CD4-positive, alpha-beta memory T cell (primary cell): ENCODE measurements around the gene MLLT1. TPM values are rescaled to one million over a fixed set of nuclear protein-coding genes. Genes with fewer than 3 reads are reported as not detected.
A peak's percentile ranks its signal among the peaks of the same experiment; 100 is the strongest.

Source experiments
- CTCF ChIA-PET: fragments of 350-600 bp; sonication (Branson Sonifier 250); formaldehyde crosslinking; loops from one replicate; lab custom pipeline; 2021; ENCODE audit warnings: inconsistent platforms; ENCODE audit not compliant: partially characterized antibody; lab: Charles Lee
- POLR2A ChIA-PET: fragments of 350-600 bp; sonication (Branson Sonifier 250); formaldehyde crosslinking; loops from one replicate; lab custom pipeline; 2021; ENCODE audit not compliant: partially characterized antibody; lab: Charles Lee
- DNase-seq, 5 donors: peaks; one replicate each; pipeline versions ENCODE4 v3.0.0 to v3.0.0-alpha.2; 2020 to 2022; ENCODE audit warnings: mixed read lengths in 1 of 5
- H3K27ac ChIP-seq: one replicate; pipeline ENCODE4 v1.7.0; 2013; ENCODE audit warnings: low read depth, low read length
- H3K27me3 ChIP-seq: 2 replicates; pipeline ENCODE4 v1.7.0; 2013; ENCODE audit warnings: mild to moderate bottlenecking, low read length, moderate library complexity; ENCODE audit not compliant: insufficient read depth
- H3K36me3 ChIP-seq: 2 replicates; pipeline ENCODE4 v1.7.0; 2013; ENCODE audit warnings: mild to moderate bottlenecking, low read length, moderate library complexity; ENCODE audit not compliant: insufficient read depth
- H3K4me1 ChIP-seq: 2 replicates; pipeline ENCODE4 v1.7.0; 2013; ENCODE audit warnings: mild to moderate bottlenecking, low read length, moderate library complexity; ENCODE audit not compliant: insufficient read depth
- H3K4me3 ChIP-seq, 2 donors: one replicate each; pipeline ENCODE4 v1.7.0; 2013; ENCODE audit warnings: low read length in 2 of 2, mild to moderate bottlenecking in 1 of 2
- H3K9me3 ChIP-seq, 2 donors: one replicate each; pipeline ENCODE4 v1.7.0; 2013; ENCODE audit warnings: low read length in 2 of 2, control low read depth in 1 of 2; ENCODE audit not compliant: control insufficient read depth in 1 of 2
- H3K27ac Mint-ChIP-seq, 7 donors: one replicate each; pipeline ENCODE4 v1.8.0; 2020 to 2021; ENCODE audit warnings: mixed read lengths in 7 of 7, mild to moderate bottlenecking in 6 of 7, inconsistent platforms in 3 of 7, moderate library complexity in 3 of 7
- H3K27me3 Mint-ChIP-seq, 2 donors: one replicate each; pipeline ENCODE4 v1.8.0; 2020 to 2021; ENCODE audit warnings: mixed read lengths in 2 of 2
- H3K36me3 Mint-ChIP-seq, 2 donors: one replicate each; pipeline ENCODE4 v1.8.0; 2020 to 2021; ENCODE audit warnings: mixed read lengths in 2 of 2, inconsistent platforms in 1 of 2, mild to moderate bottlenecking in 1 of 2
- H3K4me1 Mint-ChIP-seq, 4 donors: one replicate each; pipeline ENCODE4 v1.8.0; 2020 to 2021; ENCODE audit warnings: mixed read lengths in 4 of 4, mild to moderate bottlenecking in 1 of 4
- H3K4me3 Mint-ChIP-seq, 8 donors: one replicate each; pipeline ENCODE4 v1.8.0; 2020 to 2021; ENCODE audit warnings: mixed read lengths in 8 of 8, mild to moderate bottlenecking in 7 of 8, moderate library complexity in 6 of 8, inconsistent platforms in 3 of 8
- H3K9me3 Mint-ChIP-seq, 8 donors: one replicate each; pipeline ENCODE4 v1.8.0; 2020 to 2021; ENCODE audit warnings: mixed read lengths in 8 of 8, mild to moderate bottlenecking in 5 of 8, inconsistent platforms in 3 of 8, moderate library complexity in 1 of 8
- intact Hi-C: fragments of 100-400 bp; cut with micrococcal nuclease; formaldehyde crosslinking; loops from one replicate; pipeline ENCODE4 v1.15.1; 2023
- polyA plus RNA-seq, 2 donors: library from polyadenylated mRNA; unstranded; fragments of 300-500 nt; fragmentation: Illumina TruSeq; gene quantifications; one replicate each; pipeline ENCODE4 v1.2.3, GENCODE V29; 2021
- total RNA-seq, 2 experiments: library from RNA; stranded (reverse); gene quantifications; one replicate each; pipeline ENCODE4 v1.2.3, GENCODE V29; 2021

Gene MLLT1
- total and polyA plus RNA-seq, 4 experiments from 2014 or later: 0.50 to 41.7 (median 21.6) TPM

DNA sequence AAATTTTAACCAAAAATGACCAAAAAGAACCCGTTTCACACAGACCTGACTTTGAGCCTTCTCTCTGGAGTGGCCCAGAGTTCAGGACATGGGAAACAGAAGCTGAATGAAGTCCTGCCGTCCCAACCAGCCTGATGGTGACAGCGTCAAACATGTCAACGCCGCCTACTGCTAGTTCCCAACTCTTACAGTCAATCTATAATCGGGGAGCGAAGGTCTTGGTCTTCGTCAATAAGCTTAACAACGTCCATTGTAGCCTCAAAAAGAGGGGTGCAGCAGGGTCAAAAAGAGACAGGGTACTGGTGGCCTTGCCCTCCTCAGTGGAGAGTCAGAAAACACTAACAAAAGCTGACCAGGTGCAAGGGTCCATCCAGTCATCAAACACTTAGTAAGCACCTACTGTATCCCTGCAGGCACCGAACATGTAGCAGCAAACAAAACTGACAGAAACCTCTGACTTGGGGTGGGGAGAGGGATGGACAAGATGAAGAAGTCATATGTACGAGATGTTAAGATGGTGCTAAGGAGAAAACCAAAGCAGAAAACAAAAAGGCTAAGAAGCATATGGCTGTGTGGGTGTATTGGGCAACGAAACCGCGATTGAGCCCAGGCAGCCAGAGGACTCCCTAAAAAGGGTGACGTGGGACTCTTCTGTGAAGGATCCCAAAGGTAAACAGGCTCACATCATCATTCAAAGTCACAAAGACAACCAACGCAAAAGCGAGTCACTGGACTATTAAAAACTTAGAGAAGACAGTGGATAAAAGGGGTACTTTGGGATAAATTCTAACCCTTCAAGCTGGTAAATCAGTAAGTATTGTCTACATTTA lies 12.0 kb downstream of the MLLT1 start:
- intact Hi-C loops: no loop called here
- no peak overlapping the region for H3K4me3 Mint-ChIP-seq
- H3K9me3 Mint-ChIP-seq: peaks cover 0 to 2% (median 0%) of the 10 kb centered on the region in 8 donors
- no peak overlapping the region for H3K27ac ChIP-seq
- H3K27me3 ChIP-seq: no peaks in the 10 kb centered on the region
- peaks cover 8 to 37% (median 15%) of the 10 kb centered on the region in 4 donors for H3K4me1 Mint-ChIP-seq
- peaks cover 30 to 54% of the 10 kb centered on the region in 2 donors for H3K36me3 Mint-ChIP-seq
- ChIA-PET POLR2A (no interaction called here), CTCF (no interaction called here)
- H3K27ac Mint-ChIP-seq: peak overlapping the region in 4 of 7 donors; percentile 37 to 64 (median 55)
- DNase-seq: no peak
- H3K4me3 ChIP-seq: no peak overlapping the region
- peaks cover 6% of the 10 kb centered on the region for H3K4me1 ChIP-seq
- no peaks in the 10 kb centered on the region for H3K27me3 Mint-ChIP-seq
- H3K9me3 ChIP-seq: no peaks in the 10 kb centered on the region
- H3K36me3 ChIP-seq: peaks cover 15% of the 10 kb centered on the region

DNA sequence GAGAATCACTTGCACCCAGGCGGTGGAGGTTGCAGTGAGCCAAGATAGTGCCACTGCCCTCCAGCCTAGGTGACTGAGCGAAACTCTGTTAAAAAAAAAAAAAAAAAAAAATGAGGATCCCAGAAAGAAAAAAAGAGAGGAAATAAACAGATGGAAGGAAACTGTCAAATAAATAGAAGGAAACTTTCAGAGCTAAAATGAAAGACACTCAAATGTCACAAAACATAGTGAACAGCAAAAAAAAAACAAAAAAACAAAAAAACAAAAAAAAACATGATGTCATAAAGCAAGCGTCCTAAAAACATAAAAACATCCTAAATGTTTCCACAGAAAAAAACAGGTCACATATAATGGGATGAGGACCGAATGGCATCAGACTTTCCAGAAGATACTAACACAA lies 15.0 kb downstream of the MLLT1 start:
- no peak for DNase-seq
- intact Hi-C loops: no loop called here
- Histone ChIP-seq H3K4me3 (no peak overlapping the region), H3K4me1 (no peaks in the 10 kb centered on the region), H3K27me3 (no peaks in the 10 kb centered on the region), H3K9me3 (no peaks in the 10 kb centered on the region), H3K36me3 (peaks cover 17% of the 10 kb centered on the region), H3K27ac (no peak overlapping the region)
- no peak overlapping the region for H3K27ac Mint-ChIP-seq
- peaks cover 3 to 13% (median 9%) of the 10 kb centered on the region in 4 donors for H3K4me1 Mint-ChIP-seq
- no peaks in the 10 kb centered on the region for H3K27me3 Mint-ChIP-seq
- H3K9me3 Mint-ChIP-seq: peaks cover 0 to under 1% (median 0%) of the 10 kb centered on the region in 8 donors
- POLR2A ChIA-PET: interaction anchor here (0.6 kb wide), 1 partner anchor 49 kb away, joined by 3 read pairs; no protein-coding TSS in a partner anchor
- H3K36me3 Mint-ChIP-seq: peaks cover 30 to 50% of the 10 kb centered on the region in 2 donors
- no peak overlapping the region for H3K4me3 Mint-ChIP-seq
- CTCF ChIA-PET: interaction anchor here (1.1 kb wide), 1 partner anchor 46 kb away, joined by 3 read pairs; no protein-coding TSS in a partner anchor

DNA sequence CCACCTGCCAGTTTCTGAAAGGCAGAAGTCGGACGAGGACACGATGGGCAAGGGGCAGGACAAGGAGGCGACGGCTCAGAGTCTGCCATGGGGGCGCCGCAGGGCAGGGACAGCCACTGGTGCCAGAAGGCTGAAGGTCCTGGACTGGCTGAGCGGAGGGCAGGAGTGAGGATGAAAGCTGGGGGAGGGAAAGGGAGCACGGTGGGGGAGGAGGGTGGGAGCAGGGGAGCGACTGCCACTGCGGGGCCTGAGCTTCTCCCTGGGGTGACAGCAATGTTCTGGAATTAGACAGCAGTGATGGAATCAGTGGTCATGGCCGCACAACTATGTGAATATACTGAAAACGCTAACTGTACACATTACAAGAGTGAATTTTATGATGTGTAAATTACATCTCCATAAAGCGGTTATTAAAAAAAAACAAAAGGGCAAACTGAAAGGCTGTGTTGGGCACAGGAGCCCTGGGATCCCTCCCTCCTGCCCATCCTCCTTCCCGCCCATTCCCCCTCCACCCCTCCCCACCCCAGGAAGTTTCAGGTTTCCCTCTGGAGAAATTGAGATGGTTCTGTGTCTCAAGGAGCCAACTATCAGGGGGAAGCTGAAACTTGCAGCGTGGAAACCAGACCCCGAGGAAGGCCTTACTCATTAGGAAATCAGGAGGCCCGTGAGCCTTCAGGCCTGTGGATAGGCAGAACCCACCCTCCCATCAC lies 15.9 kb downstream of the MLLT1 start:
- ChIA-PET CTCF (no interaction called here), POLR2A (no interaction called here)
- H3K9me3 Mint-ChIP-seq: no peaks in the 10 kb centered on the region
- no peak for DNase-seq
- no peaks in the 10 kb centered on the region for H3K4me1 ChIP-seq
- no peak overlapping the region for H3K4me3 ChIP-seq
- no peak overlapping the region for H3K27ac ChIP-seq
- H3K27ac Mint-ChIP-seq: peak overlapping the region in 2 of 7 donors; percentile 51 to 57
- intact Hi-C loops: no loop called here
- H3K4me3 Mint-ChIP-seq: peak overlapping the region in 1 of 8 donors; percentile 31
- H3K27me3 ChIP-seq: no peaks in the 10 kb centered on the region
- peaks cover 19% of the 10 kb centered on the region for H3K36me3 ChIP-seq
- peaks cover 6 to 14% (median 10%) of the 10 kb centered on the region in 4 donors for H3K4me1 Mint-ChIP-seq
- peaks cover 26 to 53% of the 10 kb centered on the region in 2 donors for H3K36me3 Mint-ChIP-seq
- H3K27me3 Mint-ChIP-seq: no peaks in the 10 kb centered on the region
- no peaks in the 10 kb centered on the region for H3K9me3 ChIP-seq

DNA sequence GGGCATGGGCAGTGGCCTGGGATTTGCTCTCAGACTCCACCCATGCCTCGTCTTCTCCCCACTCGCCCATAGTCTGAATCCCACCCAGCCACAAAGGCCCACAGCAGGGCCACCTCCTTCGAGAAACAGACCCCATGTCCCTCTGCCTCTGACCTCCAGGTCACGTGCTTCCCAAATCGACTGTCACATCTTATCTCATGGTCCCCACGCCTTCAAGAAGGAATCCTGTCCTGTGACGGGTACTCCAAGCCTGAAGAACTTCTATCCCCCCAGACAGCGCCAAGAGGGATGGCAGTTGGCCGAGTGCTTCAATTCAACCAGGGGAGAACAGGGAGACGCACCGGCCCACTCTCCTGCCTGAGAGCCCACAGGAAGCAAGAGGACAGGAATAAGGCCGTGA lies 16.5 kb downstream of the MLLT1 start:
- H3K36me3 Mint-ChIP-seq: peaks cover 29 to 54% of the 10 kb centered on the region in 2 donors
- intact Hi-C loops: no loop called here
- no peak overlapping the region for H3K4me3 Mint-ChIP-seq
- no peaks in the 10 kb centered on the region for H3K27me3 Mint-ChIP-seq
- H3K9me3 ChIP-seq: no peaks in the 10 kb centered on the region
- ChIA-PET CTCF (no interaction called here), POLR2A (no interaction called here)
- H3K27ac ChIP-seq: no peak overlapping the region
- peaks cover 19% of the 10 kb centered on the region for H3K36me3 ChIP-seq
- H3K27me3 ChIP-seq: no peaks in the 10 kb centered on the region
- no peaks in the 10 kb centered on the region for H3K9me3 Mint-ChIP-seq
- H3K4me3 ChIP-seq: no peak overlapping the region
- peaks cover 6 to 12% (median 10%) of the 10 kb centered on the region in 4 donors for H3K4me1 Mint-ChIP-seq
- H3K4me1 ChIP-seq: no peaks in the 10 kb centered on the region
- peak overlapping the region in 3 of 7 donors; percentile 10 to 58 (median 31) for H3K27ac Mint-ChIP-seq
- DNase-seq: no peak

DNA sequence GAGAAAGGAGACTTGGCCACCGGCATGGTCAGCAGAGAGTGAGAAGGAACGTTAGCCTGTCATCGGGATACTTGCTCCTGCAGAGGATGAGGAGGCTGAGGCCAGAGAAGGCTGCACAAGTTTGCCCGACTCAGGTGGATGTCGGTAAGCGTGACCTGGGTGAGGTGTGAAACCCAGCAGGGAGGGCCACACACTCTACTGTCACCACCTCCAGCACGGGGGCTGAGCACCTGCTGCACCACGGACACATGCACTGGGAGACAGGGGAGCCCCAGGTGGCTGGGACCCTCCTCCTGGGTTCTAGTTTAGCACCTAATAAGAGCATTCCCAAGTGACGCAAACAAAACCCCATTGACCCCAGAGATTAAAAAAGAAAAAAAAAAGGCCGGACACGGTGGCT lies 17.3 kb downstream of the MLLT1 start:
- H3K4me1 ChIP-seq: no peaks in the 10 kb centered on the region
- no peaks in the 10 kb centered on the region for H3K27me3 ChIP-seq
- no peak overlapping the region for H3K27ac ChIP-seq
- POLR2A ChIA-PET: no interaction called here
- H3K4me1 Mint-ChIP-seq: peaks cover 4 to 13% (median 10%) of the 10 kb centered on the region in 4 donors
- intact Hi-C loops: no loop called here
- H3K9me3 ChIP-seq: no peaks in the 10 kb centered on the region
- H3K4me3 ChIP-seq: no peak overlapping the region
- H3K4me3 Mint-ChIP-seq: no peak overlapping the region
- no peaks in the 10 kb centered on the region for H3K27me3 Mint-ChIP-seq
- peak overlapping the region in 1 of 7 donors; percentile 83 for H3K27ac Mint-ChIP-seq
- CTCF ChIA-PET: no interaction called here
- H3K9me3 Mint-ChIP-seq: no peaks in the 10 kb centered on the region
- no peak for DNase-seq
- peaks cover 11% of the 10 kb centered on the region for H3K36me3 ChIP-seq
- peaks cover 28 to 54% of the 10 kb centered on the region in 2 donors for H3K36me3 Mint-ChIP-seq

DNA sequence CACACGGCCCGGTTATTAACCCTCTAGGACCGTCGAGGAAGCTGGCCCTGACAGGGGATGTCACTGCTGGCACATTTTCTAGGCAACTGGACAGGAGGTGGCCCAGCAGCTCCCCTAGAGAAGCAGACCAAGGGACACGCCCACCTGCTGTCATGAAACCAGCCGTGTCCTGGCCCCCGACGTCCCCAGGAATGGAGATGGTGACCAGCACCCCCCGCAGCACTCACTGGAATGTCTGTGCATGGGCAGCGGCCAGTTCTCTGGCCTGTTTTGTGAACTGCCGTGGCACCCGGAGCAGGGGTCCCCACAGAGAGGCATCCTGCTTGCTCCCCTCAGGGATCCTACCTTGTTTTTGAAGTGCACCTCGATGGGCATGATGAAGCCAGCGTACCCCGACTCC lies 17.9 kb downstream of the MLLT1 start:
- ChIA-PET POLR2A (no interaction called here), CTCF (interaction anchor here (1.7 kb wide), 1 partner anchor 39 kb away, joined by 5 read pairs; no protein-coding TSS in a partner anchor)
- no peaks in the 10 kb centered on the region for H3K4me1 ChIP-seq
- Mint-ChIP-seq H3K4me3 (no peak overlapping the region), H3K27ac (no peak overlapping the region), H3K4me1 (peaks cover 9 to 16% (median 12%) of the 10 kb centered on the region in 4 donors), H3K36me3 (peaks cover 31 to 54% of the 10 kb centered on the region in 2 donors), H3K27me3 (no peaks in the 10 kb centered on the region), H3K9me3 (no peaks in the 10 kb centered on the region)
- H3K4me3 ChIP-seq: no peak overlapping the region
- intact Hi-C loops: no loop called here
- H3K27ac ChIP-seq: no peak overlapping the region
- H3K36me3 ChIP-seq: peaks cover 8% of the 10 kb centered on the region
- peak in 1 of 5 donors; percentile 7 for DNase-seq
- no peaks in the 10 kb centered on the region for H3K27me3 ChIP-seq
- H3K9me3 ChIP-seq: no peaks in the 10 kb centered on the region
